Choroid plexus epithelial cell (primary cell): ENCODE data around the gene CASR.

Experiments used
- DNase-seq: peaks from one replicate; pipeline ENCODE4 v3.0.0-alpha.2; 2010; ENCODE audit warnings: low read depth
- H3K4me3 ChIP-seq: 2 replicates; pipeline ENCODE4 v1.5.1; 2011; ENCODE audit warnings: low read depth, mild to moderate bottlenecking, control low read depth, low read length, moderate library complexity
- CTCF ChIP-seq: conservative IDR thresholded peaks from 2 replicates; pipeline ENCODE4 v1.5.1; 2011; ENCODE audit warnings: low read depth, mild to moderate bottlenecking, control low read depth, inconsistent platforms, low read length, moderate library complexity

CASR gene

GRCh38 chr3:122214711-122215110, 31.2 kb downstream of the CASR start:
- H3K4me3 ChIP-seq: no peak overlapping the region
- TF ChIP-seq CTCF: no peak
- DNase-seq: no peak

- DNase-seq: no peak
- no peak overlapping the region for H3K4me3 ChIP-seq
- no peak for TF ChIP-seq CTCF
Measured at GRCh38 chr3:122215592-122216298, 32.3 kb downstream of the CASR start.

- no peak for DNase-seq
Measured at GRCh38 chr3:122217901-122218300, 34.4 kb downstream of the CASR start.

GRCh38 chr3:122219242-122219872, 35.9 kb downstream of the CASR start:
- no peak for TF ChIP-seq CTCF
- no peak for DNase-seq
- H3K4me3 ChIP-seq: no peak overlapping the region

More at GRCh38 chr3:122217901-122218300, 34.4 kb downstream of the CASR start:
- no peak for TF ChIP-seq CTCF
- H3K4me3 ChIP-seq: no peak overlapping the region

- no peak for TF ChIP-seq CTCF
- no peak for DNase-seq
- H3K4me3 ChIP-seq: no peak overlapping the region
Measured at GRCh38 chr3:122227036-122227781, 43.7 kb downstream of the CASR start.

- TF ChIP-seq CTCF: no peak
- no peak for DNase-seq
- H3K4me3 ChIP-seq: no peak overlapping the region
Measured at GRCh38 chr3:122230174-122230573, 46.7 kb downstream of the CASR start.
